H9 (cell line): Measurements from ENCODE around the gene TUBB8. TPM values are rescaled to one million over a fixed set of nuclear protein-coding genes. Genes with fewer than 3 reads are reported as not detected.

ENCODE experiments used
- DNase-seq: peaks from one replicate; pipeline ENCODE4 v3.0.0-alpha.2; 2017
- H2AFZ ChIP-seq: one replicate; pipeline ENCODE4 v1.6.1; 2013; ENCODE audit warnings: mild to moderate bottlenecking, low read length, control low read depth, moderate library complexity
- H2AK5ac ChIP-seq: 2 replicates; pipeline ENCODE4 v1.6.1; 2013; ENCODE audit warnings: low read length, control low read depth, mixed read lengths; ENCODE audit not compliant: insufficient read length
- H2BK120ac ChIP-seq: one replicate; pipeline ENCODE4 v1.6.1; 2013; ENCODE audit warnings: low read depth, mild to moderate bottlenecking, low read length, control low read depth, inconsistent platforms; ENCODE audit not compliant: poor library complexity, severe bottlenecking
- H2BK12ac ChIP-seq: 2 replicates; pipeline ENCODE4 v1.6.1; 2013; ENCODE audit warnings: low read length, control low read depth, mixed read lengths, low read depth; ENCODE audit not compliant: insufficient read length
- H2BK15ac ChIP-seq: 2 replicates; pipeline ENCODE4 v1.6.1; 2013; ENCODE audit warnings: low read depth, low read length, control low read depth
- H2BK20ac ChIP-seq: one replicate; pipeline ENCODE4 v1.6.1; 2013; ENCODE audit warnings: low read depth, mild to moderate bottlenecking, low read length, control low read depth, inconsistent platforms; ENCODE audit not compliant: poor library complexity, severe bottlenecking
- H2BK5ac ChIP-seq: 2 replicates; pipeline ENCODE4 v1.6.1; 2013; ENCODE audit warnings: low read length, control low read depth, mixed read lengths; ENCODE audit not compliant: insufficient read length
- H3K14ac ChIP-seq: 2 replicates; pipeline ENCODE4 v1.6.1; 2013; ENCODE audit warnings: low read length, control low read depth; ENCODE audit not compliant: insufficient read depth
- H3K18ac ChIP-seq: 2 replicates; pipeline ENCODE4 v1.6.1; 2013; ENCODE audit warnings: low read depth, mild to moderate bottlenecking, mixed read lengths, low read length, control low read depth; ENCODE audit not compliant: insufficient read length
- H3K23ac ChIP-seq: 2 replicates; pipeline ENCODE4 v1.6.1; 2013; ENCODE audit warnings: low read length, control low read depth, mixed read lengths, low read depth; ENCODE audit not compliant: insufficient read length
- H3K23me2 ChIP-seq: 2 replicates; pipeline ENCODE4 v1.6.1; 2013; ENCODE audit warnings: low read depth, mild to moderate bottlenecking, mixed read lengths, low read length, control low read depth; ENCODE audit not compliant: insufficient read length, poor library complexity, severe bottlenecking
- H3K27ac ChIP-seq: 2 replicates; pipeline ENCODE4 v1.5.1; 2013; ENCODE audit warnings: low read length, control low read depth, mixed read lengths, low read depth; ENCODE audit not compliant: insufficient read length
- H3K27me3 ChIP-seq: 2 replicates; pipeline ENCODE4 v1.6.1; 2013; ENCODE audit warnings: low read length, control low read depth, inconsistent platforms; ENCODE audit not compliant: insufficient read depth
- H3K4ac ChIP-seq: 2 replicates; pipeline ENCODE4 v1.6.1; 2013; ENCODE audit warnings: low read depth, mild to moderate bottlenecking, control low read depth, inconsistent platforms, low read length, moderate library complexity
- H3K4me1 ChIP-seq: 2 replicates; pipeline ENCODE4 v1.6.1; 2013; ENCODE audit warnings: low read length, control low read depth, inconsistent platforms; ENCODE audit not compliant: insufficient read depth
- H3K4me2 ChIP-seq: 2 replicates; pipeline ENCODE4 v1.6.1; 2013; ENCODE audit warnings: low read length, control low read depth, mixed read lengths; ENCODE audit not compliant: insufficient read length, insufficient read depth
- H3K56ac ChIP-seq: 2 replicates; pipeline ENCODE4 v1.6.1; 2013; ENCODE audit warnings: low read depth, mild to moderate bottlenecking, mixed read lengths, low read length, control low read depth; ENCODE audit not compliant: insufficient read length
- H3K79me1 ChIP-seq: 2 replicates; pipeline ENCODE4 v1.6.1; 2013; ENCODE audit warnings: low read depth, mild to moderate bottlenecking, moderate library complexity, low read length, control low read depth, inconsistent platforms; ENCODE audit not compliant: insufficient read depth, poor library complexity, severe bottlenecking
- H3K79me2 ChIP-seq: 2 replicates; pipeline ENCODE4 v1.6.1; 2013; ENCODE audit warnings: low read length, control low read depth, inconsistent platforms; ENCODE audit not compliant: insufficient read depth
- H3K9ac ChIP-seq: 2 replicates; pipeline ENCODE4 v1.6.1; 2013; ENCODE audit warnings: low read length, control low read depth, mixed read lengths; ENCODE audit not compliant: insufficient read length; ENCODE audit errors: extremely low read depth
- H3K9me3 ChIP-seq: one replicate; pipeline ENCODE4 v1.6.1; 2013; ENCODE audit warnings: low read depth, low read length, inconsistent platforms; ENCODE audit not compliant: control insufficient read depth
- H3T11ph ChIP-seq: one replicate; pipeline ENCODE4 v1.6.1; 2013; ENCODE audit warnings: mild to moderate bottlenecking, low read length, control low read depth, inconsistent platforms
- H4K20me1 ChIP-seq: one replicate; pipeline ENCODE4 v1.6.1; 2013; ENCODE audit not compliant: control insufficient read depth, insufficient read length, insufficient read depth
- H4K5ac ChIP-seq: 2 replicates; pipeline ENCODE4 v1.6.1; 2013; ENCODE audit warnings: low read depth, mild to moderate bottlenecking, mixed read lengths, low read length, control low read depth; ENCODE audit not compliant: insufficient read length
- H4K8ac ChIP-seq: replicated peaks from 2 replicates; pipeline ENCODE4 v1.6.1; 2013; ENCODE audit warnings: low read length, control low read depth, mixed read lengths, low read depth; ENCODE audit not compliant: insufficient read length
- H4K91ac ChIP-seq: 2 replicates; pipeline ENCODE4 v1.6.1; 2013; ENCODE audit warnings: low read depth, mild to moderate bottlenecking, moderate library complexity, mixed read lengths, low read length, control low read depth; ENCODE audit not compliant: insufficient read length
- H3K27ac Mint-ChIP-seq, 3 experiments: 2 replicates in 2 of 3; 3 replicates in 1 of 3; pipeline ENCODE4 v1.8.0; 2020 to 2021; ENCODE audit warnings: mixed read lengths in 3 of 3, mild to moderate bottlenecking in 1 of 3, moderate library complexity in 1 of 3
- H3K27me3 Mint-ChIP-seq: 2 replicates; pipeline ENCODE4 v1.8.0; 2021; ENCODE audit warnings: low read depth, mild to moderate bottlenecking, moderate library complexity, mixed read lengths
- H3K36me3 Mint-ChIP-seq, 3 experiments: 2 replicates in 2 of 3; 3 replicates in 1 of 3; pipeline ENCODE4 v1.8.0; 2020 to 2021; ENCODE audit warnings: low read depth in 3 of 3, mixed read lengths in 3 of 3; ENCODE audit not compliant: insufficient read depth in 1 of 3
- H3K4me1 Mint-ChIP-seq, 2 experiments: 2 replicates each; pipeline ENCODE4 v1.8.0; 2020; ENCODE audit warnings: mixed read lengths in 2 of 2
- H3K4me3 Mint-ChIP-seq, 2 experiments: 2 replicates in 1 of 2; 3 replicates in 1 of 2; pipeline ENCODE4 v1.8.0; 2020 to 2021; ENCODE audit warnings: mild to moderate bottlenecking in 2 of 2, mixed read lengths in 2 of 2, moderate library complexity in 1 of 2
- H3K9me3 Mint-ChIP-seq, 2 experiments: 2 replicates in 1 of 2; 3 replicates in 1 of 2; pipeline ENCODE4 v1.8.0; 2020; ENCODE audit warnings: mild to moderate bottlenecking in 2 of 2, mixed read lengths in 2 of 2, moderate library complexity in 1 of 2
- CTCF ChIP-seq: fragments of 200-600 bp; sonication (generic); conservative IDR thresholded peaks from 3 replicates; pipeline ENCODE4 v1.8.0; 2021; ENCODE audit warnings: antibody characterized with exemption, mild to moderate bottlenecking
- WGBS: extraction: QIAGEN DNeasy Blood & Tissue Kit; methylation state at CpG from one replicate; pipeline ENCODE4 v1.1.7; 2013; ENCODE audit warnings: missing lambda C conversion rate, low lambda C conversion rate, mixed read lengths; ENCODE audit not compliant: insufficient read length; ENCODE audit errors: extremely low coverage; 5-methylcytosine and 5-hydroxymethylcytosine counted together
- total RNA-seq: library from RNA; stranded (reverse); gene quantifications from 2 replicates; pipeline ENCODE4 v1.2.1, GENCODE V29; 2021

TUBB8 gene
- total RNA-seq, 1 experiment from 2014 or later: 0.22 TPM

- Histone ChIP-seq H3K27ac (no peak overlapping the region), H3K9me3 (peaks cover 6% of the 10 kb centered on the region), H3K9ac (no peak overlapping the region), H3K23me2 (no peaks in the 10 kb centered on the region), H4K8ac (no peak overlapping the region), H3K18ac (no peak overlapping the region), H3K4me2 (no peak overlapping the region), H2BK20ac (no peak overlapping the region), H4K5ac (no peak overlapping the region), H2AK5ac (no peak overlapping the region), H4K91ac (no peak overlapping the region), H3K14ac (no peak overlapping the region), H2BK120ac (no peak overlapping the region), H3K4me1 (no peaks in the 10 kb centered on the region), H2BK5ac (no peak overlapping the region), H4K20me1 (no peaks in the 10 kb centered on the region), H3K79me2 (no peaks in the 10 kb centered on the region), H3K79me1 (no peaks in the 10 kb centered on the region), H3T11ph (no peak overlapping the region), H3K27me3 (no peaks in the 10 kb centered on the region), H3K4ac (no peak overlapping the region), H3K56ac (no peak overlapping the region), H3K23ac (no peak overlapping the region), H2AFZ (no peak overlapping the region), H2BK15ac (no peak overlapping the region), H2BK12ac (no peak overlapping the region)
- no peak for DNase-seq
- no peak overlapping the region for H3K4me3 Mint-ChIP-seq
- H3K27ac Mint-ChIP-seq: no peak overlapping the region
- no peaks in the 10 kb centered on the region for H3K4me1 Mint-ChIP-seq
- peaks cover 2% of the 10 kb centered on the region; the same call in 1 of the 2 replicates for H3K27me3 Mint-ChIP-seq
- H3K36me3 Mint-ChIP-seq: peaks cover 3 to 16% (median 14%) of the 10 kb centered on the region in 3 experiments; a peak in 5 of 7 replicates
- no peak for TF ChIP-seq CTCF
- no CpG with 5 or more reads among the region's 2 CpGs for WGBS
- peaks cover 41 to 78% of the 10 kb centered on the region in 2 experiments for H3K9me3 Mint-ChIP-seq
Observed at GRCh38 chr10:95356-96115, 46.4 kb upstream of the TUBB8 start.
